ENCODE measurements around the gene ABLIM2.
A peak's percentile ranks its signal among the peaks of the same experiment; 100 is the strongest.

Gene ABLIM2

DNA sequence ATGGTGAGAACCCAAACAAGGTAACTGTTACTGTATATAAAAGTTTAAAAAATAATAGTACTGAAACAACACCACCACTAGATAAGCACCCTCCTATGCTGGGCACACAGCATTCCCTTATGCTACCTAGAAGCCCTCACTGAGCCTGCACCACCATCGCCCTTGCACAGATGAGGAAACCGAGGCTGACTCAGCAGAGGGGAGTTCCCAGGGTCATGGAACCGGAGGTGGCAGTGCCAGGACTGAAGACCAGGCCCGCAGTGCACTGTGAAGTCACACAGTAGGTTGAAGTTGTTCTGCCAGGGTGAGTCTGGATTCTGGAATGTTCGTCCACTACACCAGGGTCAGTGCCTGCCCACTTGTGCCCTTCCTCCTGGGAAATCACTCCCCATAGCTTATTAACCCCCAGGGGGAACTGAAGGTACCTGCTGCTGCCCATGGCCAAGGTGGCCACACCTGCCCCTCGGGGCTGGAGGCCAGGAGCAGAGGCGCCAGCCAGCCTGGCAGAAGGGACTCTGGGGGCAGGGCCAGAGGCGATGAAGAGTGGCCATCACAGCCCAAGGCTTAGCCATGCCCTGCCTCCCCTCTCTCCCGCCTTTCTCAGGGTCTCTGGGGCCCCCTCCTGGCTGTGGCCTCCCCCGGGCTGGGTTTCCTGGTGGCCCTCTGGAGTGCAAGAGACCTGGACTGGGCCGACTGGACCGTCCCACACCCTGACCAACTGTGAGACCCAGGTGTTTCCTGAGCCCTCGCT is 15.1 kb upstream of the ABLIM2 start:
- no peak for DNase-seq

DNA sequence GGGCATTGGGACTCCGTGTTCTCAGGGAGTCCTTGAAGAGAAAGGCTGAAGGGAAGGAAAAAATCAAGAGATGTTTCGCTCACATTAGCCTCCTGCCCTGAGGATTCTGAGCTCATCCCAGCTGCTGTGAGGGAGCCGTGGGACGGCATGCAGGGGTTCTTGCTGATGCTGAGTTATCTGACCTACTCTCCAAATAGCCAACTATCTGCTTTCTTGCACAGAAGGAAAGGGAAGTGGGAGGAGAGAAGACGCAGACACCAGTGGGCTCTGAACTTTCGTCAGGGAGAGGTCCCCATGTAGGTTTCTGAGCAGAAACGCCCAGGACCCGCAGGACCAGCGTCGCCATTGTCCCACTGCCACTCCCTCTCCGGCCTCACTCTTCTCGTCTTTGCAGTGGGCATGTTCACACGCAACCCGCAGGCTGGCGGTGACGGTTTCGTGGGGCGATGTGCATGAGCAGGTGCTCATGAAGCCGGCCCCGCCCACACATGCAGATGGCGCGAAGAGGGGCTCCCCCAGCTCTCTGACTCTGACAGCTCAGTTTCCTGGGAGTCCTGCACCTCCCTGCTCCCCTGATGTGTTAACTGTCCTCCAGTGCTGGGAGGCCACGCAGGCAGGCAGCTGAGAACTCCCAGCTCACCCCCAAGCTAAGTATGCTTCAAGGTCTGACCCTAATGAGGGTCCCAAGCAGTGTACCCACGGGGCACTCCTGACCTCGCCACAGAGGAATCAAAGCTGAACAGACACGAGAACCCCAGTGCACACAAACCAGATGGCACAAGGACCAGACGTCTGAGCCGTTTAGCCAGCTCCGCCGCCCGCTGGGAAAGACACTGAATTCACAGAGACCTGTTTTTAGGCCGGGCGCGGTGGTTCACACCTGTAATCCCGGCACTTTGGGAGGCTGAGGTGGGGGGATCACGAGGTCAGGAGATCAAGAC is 13.6 kb upstream of the ABLIM2 start:
- no peak for DNase-seq

DNA sequence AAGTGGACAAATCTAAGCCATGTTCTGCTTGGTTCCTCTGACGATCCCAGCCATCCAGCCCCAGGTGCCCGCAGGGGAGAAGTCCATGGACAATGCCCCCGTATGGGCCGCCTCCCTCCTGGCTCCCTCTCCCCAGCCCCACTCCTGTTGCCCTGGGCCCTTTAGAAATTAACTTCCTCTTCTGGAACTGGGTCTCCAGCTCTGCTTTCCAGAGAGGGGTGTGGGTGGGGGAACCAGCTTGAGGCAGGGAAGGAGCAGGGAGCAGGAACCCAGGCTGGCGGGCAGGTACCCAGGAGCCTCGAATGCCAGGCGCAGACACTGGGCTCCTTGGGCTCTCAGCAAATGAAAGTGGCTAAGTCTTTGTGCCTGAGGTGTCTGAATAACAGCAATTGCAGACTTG is 12.7 kb upstream of the ABLIM2 start:
- DNase-seq, result no peak

DNA sequence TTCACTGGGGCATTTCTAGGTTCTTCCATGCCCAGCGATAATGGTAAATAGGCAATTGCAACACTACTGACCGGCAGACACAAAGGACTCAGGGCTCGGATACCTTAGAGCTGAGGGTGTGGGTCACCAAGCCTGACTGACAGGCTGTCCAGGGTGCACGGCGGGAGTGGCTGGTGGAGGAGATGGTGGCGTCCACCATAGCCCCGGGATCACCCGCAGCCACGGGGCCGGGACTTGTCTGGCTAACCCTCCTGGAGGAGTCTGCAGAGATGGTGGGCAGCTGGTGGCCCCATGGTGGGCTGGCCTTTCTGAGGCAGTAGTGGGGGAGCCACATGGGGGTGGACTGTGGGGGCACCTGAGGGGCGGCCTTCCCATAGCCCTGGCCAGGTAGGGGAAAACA is 11.7 kb upstream of the ABLIM2 start:
- no peak for DNase-seq

DNA sequence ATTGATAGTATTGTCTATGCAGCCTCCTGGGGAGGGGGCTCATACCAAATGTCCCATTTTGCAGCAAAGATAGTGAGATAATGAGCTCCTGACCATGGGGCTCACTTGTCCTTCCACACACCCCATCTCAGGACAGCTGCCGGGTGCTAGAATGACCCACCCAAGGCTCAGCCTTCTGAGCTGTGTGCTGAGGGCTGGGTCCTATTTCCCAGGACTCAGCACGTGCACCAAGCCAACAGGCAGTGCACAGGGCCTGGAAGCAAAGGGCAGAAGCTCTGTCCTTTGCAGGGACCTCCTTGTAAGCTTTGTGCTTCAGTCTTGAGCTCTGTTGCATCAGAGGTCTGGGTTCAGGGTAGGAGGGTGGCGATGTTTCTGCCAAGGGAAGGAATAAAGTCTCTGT is 11.2 kb upstream of the ABLIM2 start:
- DNase-seq, result no peak

DNA sequence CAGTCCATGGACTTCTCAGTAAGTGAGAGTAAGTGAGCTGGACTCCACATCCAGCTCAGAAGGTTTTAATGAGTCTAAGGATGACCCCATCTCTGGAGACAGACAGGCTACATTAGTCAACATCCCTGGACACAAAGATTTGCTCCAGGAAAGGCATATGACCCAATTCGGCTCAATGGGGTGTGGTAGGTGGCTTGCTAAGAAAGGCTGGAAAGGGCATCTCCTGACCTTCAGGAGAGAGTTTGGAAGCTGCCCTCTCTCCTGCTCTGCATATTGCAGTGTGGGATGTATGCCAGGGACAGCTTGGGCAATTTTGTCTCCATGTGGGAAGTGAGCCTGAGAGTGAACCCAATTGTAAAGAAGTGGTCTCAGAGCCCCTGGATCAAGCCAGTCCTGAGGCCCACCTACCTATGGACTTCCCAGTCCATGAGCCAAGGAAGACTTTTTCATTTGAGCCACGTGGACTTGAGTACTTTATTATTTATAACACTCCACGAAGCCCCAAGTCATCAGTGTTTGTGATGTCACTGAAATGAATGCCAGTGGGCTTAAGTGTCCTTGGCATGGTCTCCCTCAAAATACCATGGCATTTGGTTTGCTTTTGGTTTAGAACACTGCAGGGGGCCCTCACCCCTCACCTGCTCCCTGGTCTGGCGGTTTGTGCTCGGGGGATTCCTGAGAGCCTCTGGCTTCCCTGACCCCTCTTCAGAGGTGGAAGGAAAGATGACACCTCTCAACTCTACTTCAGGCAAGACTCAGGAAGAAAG is 10.4 kb upstream of the ABLIM2 start:
- no peak for DNase-seq

DNA sequence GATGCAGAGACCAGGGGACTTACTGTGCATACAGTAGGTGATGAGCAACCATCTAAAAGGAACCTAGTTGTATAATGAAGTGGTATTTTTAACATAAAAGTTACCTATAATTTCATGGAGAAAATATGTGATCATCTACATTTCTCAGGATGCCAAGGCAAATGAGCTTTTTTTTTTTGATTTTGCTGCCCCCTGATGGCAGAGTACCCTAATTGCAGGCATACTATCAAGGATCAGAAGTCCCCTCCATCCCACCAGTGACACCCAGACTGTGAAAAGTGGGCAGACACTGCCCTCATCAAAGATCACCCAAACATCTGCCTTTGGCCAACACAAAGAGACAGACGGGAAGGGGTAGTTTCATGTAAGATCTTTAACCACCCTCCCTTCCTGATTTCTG is 9.6 kb upstream of the ABLIM2 start:
- no peak for DNase-seq

DNA sequence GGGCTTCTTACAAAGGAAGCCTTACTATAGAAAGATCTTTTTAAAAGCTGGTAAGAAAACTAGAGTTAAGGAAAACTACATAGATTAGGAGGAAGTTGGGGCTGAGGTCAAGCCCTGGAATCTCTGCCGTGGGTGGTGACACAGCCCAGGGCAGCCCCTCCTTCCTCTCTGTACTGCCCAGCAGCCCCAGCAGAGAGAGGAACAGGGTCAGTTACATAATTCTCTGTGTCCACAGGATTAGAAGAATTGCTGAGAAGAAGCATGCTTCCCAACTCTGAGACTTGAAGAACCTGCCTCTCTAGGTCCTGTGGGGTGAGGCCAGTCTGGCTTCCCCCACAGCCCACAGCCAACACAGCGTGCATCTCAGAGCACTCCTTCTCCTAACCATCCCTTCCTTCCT is 9.2 kb upstream of the ABLIM2 start:
- DNase-seq, result no peak

DNA sequence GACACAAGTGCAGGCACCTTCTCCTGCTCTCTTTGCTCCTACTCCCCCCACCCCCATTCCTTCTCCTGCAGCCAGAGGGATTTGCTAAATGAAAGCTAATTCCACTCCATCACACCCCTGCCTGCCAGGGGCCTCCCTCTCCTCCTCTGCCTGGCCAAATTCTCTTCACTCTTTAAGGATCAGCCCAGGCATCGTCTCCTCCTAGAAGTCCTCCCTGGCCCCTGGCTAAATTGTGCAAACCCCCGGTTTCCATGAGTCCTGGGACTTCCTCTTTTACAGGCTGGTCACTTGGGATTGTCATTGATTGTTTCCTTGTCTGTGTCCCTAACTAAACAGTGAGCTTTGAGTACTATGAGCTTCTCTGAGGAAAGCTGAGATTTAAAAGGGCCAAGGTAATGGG is 8.7 kb upstream of the ABLIM2 start:
- no peak for DNase-seq

DNA sequence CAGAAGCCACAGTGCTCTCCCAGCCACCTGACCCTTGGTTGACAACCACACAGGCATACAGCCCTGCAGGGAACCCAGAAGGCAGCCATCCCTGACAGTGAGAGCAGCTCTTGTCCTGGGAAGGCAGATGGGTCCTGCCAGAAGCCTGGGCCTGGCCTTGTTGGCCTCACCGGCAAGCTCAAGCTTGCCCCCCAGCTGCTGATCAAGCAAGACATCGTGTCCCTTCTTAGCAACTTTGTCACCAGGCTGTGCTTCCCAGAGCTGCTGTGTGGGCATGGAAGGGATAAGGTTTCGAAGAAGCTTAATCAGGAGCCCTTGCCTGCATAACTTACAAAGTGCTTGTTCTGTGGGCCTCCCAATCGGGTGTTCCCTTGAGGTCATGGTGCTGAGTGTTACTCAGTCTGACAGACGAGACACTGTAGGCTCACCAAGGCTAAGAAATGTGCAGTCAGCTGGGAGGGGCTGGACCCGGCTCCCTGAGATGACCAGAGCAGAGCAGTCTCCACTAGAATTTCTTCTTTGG is 6.8 kb upstream of the ABLIM2 start:
- no peak for DNase-seq

DNA sequence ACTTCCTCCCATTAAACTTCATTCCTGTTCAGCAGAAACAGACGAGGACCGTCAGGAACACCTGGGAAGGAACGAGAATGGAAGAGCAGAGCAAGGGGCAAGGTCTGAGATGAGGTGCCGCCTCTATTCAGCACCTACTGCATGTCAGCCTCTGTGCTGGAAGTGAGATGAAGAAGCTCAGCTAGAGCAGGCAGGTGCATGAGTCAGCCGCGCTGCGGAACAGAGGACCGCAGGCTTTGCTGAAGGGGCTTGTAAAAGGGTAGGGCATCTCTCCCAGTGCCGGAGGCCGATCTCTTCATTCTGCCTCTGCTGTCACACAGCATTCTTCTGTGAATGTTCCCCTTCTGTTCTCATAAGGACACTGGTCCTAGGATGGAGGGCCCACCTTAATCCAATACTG is 6.1 kb upstream of the ABLIM2 start:
- DNase-seq, result no peak

DNA sequence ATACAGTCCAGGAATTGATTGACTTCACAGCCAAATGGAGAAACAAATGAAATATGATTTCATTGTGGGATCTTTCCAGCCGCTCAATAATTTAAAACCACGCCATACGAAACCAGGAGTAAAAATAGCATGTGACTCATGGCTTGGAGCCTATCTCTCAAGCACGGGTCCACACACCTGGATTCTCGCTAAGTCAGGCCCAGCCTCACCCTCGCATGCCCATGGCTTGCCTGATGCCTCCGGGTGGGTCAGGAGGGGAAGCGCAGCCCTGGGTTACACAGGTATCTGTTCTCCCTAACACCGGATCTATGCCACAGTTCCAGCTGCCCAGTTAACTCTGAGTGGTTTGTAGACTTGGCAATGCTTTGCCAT is 5.6 kb upstream of the ABLIM2 start:
- no peak for DNase-seq

DNA sequence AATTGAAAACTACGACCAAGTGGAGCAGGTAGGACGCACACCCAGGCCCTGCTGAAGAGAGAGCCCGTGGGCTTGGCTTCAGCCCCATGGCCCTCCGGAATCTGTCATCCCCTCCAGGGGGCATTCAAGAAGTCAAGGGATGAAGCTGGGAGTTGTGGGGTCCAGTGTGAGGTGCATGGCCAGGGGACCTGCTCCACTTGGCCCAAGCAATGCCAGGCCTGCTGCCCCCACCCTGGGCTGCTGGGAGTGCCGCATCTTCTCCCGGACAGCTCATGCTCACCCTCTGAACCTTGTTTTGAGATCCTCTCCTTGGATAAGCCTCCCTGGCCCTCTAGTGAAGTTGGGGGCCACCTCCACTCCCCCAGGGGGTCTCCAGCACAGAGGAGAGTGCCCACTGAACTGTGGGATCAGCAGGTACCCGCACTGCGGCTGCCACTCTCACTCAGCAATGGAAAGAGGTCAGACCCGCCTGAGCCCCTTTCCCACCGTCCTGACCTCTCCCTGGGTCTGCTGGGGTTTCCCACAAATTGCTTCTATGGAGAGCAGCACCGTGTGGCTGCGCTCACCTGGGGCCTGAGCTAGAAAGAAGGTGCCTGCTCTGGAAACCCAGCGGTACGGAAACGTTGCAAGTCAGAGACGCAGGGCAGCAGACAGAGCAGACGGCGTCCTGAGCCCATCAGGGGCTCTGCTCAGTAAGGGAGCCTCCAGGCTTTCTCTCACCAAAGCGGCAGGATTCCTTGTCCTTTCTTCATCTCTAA is 5.0 kb upstream of the ABLIM2 start:
- DNase-seq, result no peak

DNA sequence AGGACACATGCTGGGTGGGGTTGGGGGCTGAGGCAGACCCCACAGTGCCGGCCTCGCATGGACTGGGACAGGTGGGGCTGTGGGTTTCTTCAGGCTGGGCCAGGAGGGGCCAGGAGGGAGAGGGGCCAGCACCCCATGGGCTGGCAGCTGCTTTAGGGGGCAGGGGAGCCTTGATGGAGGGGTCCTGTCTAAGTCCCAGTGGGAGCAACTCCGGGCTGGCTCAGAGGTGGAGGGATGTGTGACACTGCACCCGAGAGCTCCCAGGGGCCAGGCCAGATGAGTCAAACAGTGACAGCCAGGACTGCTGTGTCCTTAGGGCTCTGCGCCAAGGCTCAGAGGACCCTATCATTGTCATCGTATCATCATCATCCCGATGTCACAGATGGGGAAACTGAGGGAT is 4.4 kb upstream of the ABLIM2 start:
- no peak for DNase-seq

DNA sequence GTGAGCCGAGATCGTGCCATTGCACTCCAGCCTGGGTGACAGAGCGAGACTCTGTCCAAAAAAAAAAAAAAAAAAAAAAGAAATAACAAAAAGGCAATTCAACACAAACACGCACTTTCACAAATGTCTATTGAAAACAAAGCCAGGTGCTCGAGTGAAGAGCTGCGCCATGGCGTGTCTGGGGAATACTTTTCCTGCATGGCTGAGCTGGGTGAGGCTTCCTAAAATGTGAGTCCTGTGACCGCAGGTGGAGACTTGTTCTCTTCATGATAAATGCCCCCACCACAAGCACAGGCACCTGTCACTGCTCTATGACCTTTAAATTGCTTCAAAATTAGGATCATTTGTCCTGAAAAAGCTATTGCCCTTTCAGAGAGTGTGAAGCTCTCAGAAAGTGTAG is 4.0 kb upstream of the ABLIM2 start:
- DNase-seq, result no peak

DNA sequence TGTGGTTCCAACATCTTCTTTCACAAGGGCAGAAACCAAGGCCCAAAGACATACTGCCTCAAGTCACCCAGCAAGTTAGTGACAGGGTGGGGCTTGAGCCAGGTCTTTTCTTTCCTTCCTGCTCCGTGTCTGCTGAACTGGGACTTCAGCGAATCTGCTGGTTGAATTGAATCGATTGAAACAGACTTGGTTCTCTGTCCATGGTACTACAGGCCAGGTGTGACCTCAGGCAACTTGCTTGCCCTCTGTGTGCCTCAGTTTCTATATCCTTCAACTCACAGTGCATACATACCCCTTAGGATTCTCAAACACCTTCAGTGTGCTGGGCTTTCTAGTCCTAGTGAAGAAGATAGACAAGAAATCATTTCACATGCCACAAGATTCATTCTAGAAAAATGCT is 2.0 kb upstream of the ABLIM2 start:
- no peak for DNase-seq

DNA sequence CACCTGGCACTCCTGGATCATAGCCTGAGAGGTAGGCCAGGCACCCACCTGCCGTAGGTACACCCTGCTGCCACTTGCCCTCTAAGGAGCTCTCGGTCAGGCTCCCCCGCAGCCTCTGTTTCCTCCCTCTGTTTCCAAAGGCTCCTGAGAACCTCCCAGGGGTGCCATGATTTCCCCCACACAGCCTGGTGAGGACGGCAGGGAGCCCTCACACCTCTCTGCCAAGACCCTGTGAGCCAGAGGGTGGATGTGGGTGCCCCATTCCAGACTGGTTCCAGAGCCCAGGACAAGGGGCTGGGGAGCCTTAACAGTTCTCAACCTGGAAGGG is 1.6 kb upstream of the ABLIM2 start:
- no peak for DNase-seq

DNA sequence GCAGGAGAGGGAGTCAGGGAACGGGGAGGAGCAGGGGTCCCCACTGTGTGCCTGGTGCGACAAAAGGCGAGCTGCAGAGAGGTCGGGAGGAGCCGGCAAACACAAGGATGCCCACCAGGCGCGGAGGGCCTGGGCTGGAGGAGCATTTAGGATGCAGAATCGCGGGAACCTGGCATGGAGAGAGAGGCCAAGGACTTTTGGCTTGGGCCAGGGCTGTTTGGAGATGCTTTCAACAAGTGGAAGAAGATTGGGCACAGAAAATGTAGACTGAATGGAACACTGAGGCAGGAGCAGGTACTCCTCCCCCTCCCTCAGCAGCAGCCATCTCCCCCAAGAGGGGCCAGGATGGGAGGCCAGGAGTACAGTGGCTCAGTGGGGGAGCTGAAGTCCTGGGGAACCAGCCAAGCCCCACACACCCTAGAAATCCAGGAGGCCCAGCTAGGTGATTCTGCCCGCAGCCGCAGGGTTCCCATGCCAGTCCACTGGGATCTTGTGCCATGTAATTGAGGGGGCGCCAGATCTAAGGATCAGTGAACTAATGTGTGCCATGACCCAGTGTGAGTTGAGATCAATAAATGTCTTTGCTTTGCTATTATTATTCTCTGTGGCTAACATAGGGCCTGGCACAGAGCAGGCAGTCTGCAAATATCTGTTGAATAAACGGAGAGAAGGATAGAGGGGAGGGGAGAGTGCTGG is 1.1 kb upstream of the ABLIM2 start:
- no peak for DNase-seq

DNA sequence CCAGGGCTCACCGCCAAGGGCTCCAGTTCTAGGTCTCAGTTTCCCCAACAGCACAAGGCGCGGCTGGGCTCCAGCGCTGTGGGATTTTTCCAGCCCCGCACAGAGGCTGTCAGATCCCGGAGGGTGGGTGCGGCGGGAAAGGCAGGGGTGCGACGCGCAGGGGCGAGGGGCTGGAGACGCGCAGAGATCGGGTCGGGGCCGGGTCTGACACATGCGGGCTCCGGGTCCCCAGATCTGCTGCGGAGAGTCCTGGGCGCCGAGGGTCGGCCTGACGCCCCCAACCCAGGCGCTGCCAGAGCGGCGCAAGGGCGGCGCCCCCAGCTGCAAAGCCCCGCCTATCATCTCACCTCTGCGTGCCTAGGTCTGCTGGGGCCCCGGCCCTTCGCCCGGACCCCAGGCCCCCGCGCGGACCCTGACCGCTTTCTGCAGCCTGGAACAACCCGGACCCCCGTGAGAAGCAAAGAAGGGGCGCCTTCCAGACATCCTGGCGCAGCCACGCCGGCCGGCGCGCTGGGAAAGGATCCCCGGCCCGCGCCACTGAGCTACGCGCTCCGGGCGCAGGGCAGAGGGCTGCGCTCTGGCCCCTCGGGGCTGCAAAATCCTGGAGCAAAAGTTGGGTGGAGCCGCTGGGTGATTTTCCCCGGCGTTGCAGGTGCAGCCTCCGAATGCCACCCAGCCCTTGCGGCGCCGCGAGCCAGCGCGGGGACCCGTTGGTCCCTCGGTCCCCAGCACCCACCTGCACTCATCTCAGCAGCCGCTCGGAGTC is 486 bp downstream of the ABLIM2 start:
- peak in 1 of 2 experiments; percentile 41 for DNase-seq

DNA sequence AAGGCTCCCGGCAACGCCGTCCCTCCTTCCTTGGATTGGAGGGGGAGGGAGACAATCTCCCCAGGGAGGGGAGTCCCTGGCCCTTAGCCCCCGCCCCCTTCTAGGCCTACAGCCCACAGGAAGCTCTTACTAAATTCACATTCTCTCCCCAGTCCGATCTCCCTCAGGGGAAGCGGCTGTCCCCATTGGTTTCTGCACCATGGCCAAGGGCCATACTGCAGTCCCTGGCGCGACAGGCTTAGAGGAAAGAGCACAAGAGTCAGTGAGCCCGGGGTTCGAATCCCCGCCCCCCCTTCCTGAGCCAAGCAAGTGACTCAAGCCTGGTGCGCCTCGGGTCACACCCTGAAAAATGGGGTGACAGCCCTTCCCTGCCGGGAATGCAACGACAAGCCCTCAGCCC is 1.1 kb downstream of the ABLIM2 start:
- peak in 1 of 2 experiments; percentile 42 for DNase-seq

DNA sequence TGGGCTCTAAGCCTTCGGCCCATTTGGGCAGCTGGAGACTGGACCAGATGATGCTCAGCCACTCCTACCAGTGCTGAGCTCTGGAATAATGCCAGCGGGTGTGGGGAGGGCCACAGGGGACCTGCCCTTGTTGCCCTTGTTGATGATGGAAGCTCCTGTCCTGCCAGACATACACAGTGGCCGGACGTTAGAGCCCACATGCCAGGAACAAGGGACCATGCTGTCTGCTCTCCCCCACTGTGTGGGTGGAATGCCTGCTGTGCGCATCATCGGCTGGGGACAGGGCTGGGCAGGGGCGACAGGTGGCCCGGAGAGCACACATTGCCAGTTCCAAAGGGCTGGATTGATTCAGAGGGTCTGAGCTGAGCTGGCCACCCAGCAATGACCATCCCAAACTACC is 2.0 kb downstream of the ABLIM2 start:
- DNase-seq, result no peak

All from NCI-H526 (cell line).